ENCODE measurements around the gene LMAN2. TPM values are rescaled to one million over a fixed set of nuclear protein-coding genes. Genes with fewer than 3 reads are reported as not detected.

Gene LMAN2
- total and polyA plus RNA-seq, 12 donors: 46.3 to 215 (median 56.3) TPM

- 96 to 97% methylated on average over 14 of the region's 14 CpGs for WGBS, 2 donors
- Histone ChIP-seq H3K27me3 (no peaks in the 10 kb centered on the region), H3K4me3 (no peak overlapping the region), H3K36me3 (peaks cover 0 to 20% (median 0%) of the 10 kb centered on the region in 9 donors), H3K27ac (no peak overlapping the region), H3K4me1 (peaks cover 0 to 11% (median 0%) of the 10 kb centered on the region in 9 donors), H3K9me3 (no peaks in the 10 kb centered on the region)
- TF ChIP-seq CTCF (IDR thresholded peaks at IDR 0.05): no peak
- intact Hi-C loops (cut with DNase I): loop anchor here in 8 of 10 donors (2.0 to 10.0 kb wide), 10 partner anchors 32 to 185 kb away; partner anchors contain the start of genes DOK3 (in 1 of the 8), LMAN2 (in 1 of the 8) and PDLIM7 (in 1 of the 8)
- DNase-seq: no peak
- no peak for ATAC-seq
These were observed 31.4 kb downstream of the LMAN2 start for GRCh38 chr5:177319913-177320588.

GRCh38 chr5:177317959-177318377 lies 33.5 kb downstream of the LMAN2 start:
- 32 to 33% methylated on average over 7 of the region's 7 CpGs for WGBS, 2 donors
- intact Hi-C loops (cut with DNase I): loop anchor here in 7 of 10 donors (2.0 to 10.0 kb wide), 9 partner anchors 34 to 187 kb away; partner anchors contain the start of genes DOK3 (in 1 of the 7), LMAN2 (in 1 of the 7) and PDLIM7 (in 1 of the 7)
- Histone ChIP-seq H3K27ac (no peak overlapping the region), H3K27me3 (no peaks in the 10 kb centered on the region), H3K4me3 (no peak overlapping the region), H3K4me1 (peaks cover 0 to 14% (median under 1%) of the 10 kb centered on the region in 9 donors), H3K36me3 (peaks cover 0 to 16% (median 0%) of the 10 kb centered on the region in 9 donors), H3K9me3 (no peaks in the 10 kb centered on the region)
- ATAC-seq (peak in 7 of 8 donors; percentile 45 to 67 (median 57)), DNase-seq (peak in 1 of 2 donors; percentile 70)
- TF ChIP-seq CTCF (IDR thresholded peaks at IDR 0.05): peak; percentile 72 to 91 (median 85)

GRCh38 chr5:177316005-177316404 lies 35.5 kb downstream of the LMAN2 start:
- no peaks in the 10 kb centered on the region for H3K27me3 ChIP-seq

More at GRCh38 chr5:177316005-177316404, 35.5 kb downstream of the LMAN2 start:
- intact Hi-C loops (cut with DNase I): loop anchor here in 6 of 10 donors (5.0 to 10.0 kb wide), 8 partner anchors 36 to 189 kb away; partner anchors contain the start of genes DOK3 (in 1 of the 6), LMAN2 (in 1 of the 6) and PDLIM7 (in 1 of the 6)
- no peak for TF ChIP-seq CTCF (IDR thresholded peaks at IDR 0.05)
- no peak overlapping the region for H3K27ac ChIP-seq
- DNase-seq (no peak), ATAC-seq (no peak)
- H3K4me1 ChIP-seq: peaks cover 14 to 32% (median 19%) of the 10 kb centered on the region in 9 donors
- H3K4me3 ChIP-seq: no peak overlapping the region
- WGBS, 2 donors: 81 to 97% methylated on average over 3 of the region's 3 CpGs
- H3K9me3 ChIP-seq: no peaks in the 10 kb centered on the region
- peaks cover 0 to 16% (median 0%) of the 10 kb centered on the region in 9 donors for H3K36me3 ChIP-seq
